Head of caudate nucleus (tissue), 42 donors: ENCODE results near the gene MBD3L3.

Experiments used
- DNase-seq, 42 donors: peaks; one replicate each; pipeline versions ENCODE4 v3.0.0 to v3.0.0-alpha.2; 2020 to 2021; ENCODE audit warnings: mixed read lengths in 7 of 42
- intact Hi-C: fragments of 100-400 bp; cut with DNase I; formaldehyde crosslinking; loops from one replicate; pipeline ENCODE4 v1.15.0; 2022

Gene MBD3L3

GRCh38 chr19:7007859-7008258, 50.6 kb downstream of the MBD3L3 start:
- DNase-seq = no peak
- intact Hi-C loops = no loop called here
